ENCODE measurements around the gene RASSF8. TPM values are rescaled to one million over a fixed set of nuclear protein-coding genes. Genes with fewer than 3 reads are reported as not detected.
A peak's percentile ranks its signal among the peaks of the same experiment; 100 is the strongest.

Gene RASSF8
- total and polyA plus RNA-seq, 2 experiments from 2014 or later = 11.5 to 30.6 TPM

- Mint-ChIP-seq H3K36me3 (ENCODE audit: low read depth) (no peaks in the 10 kb centered on the region), H3K27ac (no peak overlapping the region), H3K4me3 (no peak overlapping the region), H3K9me3 (no peaks in the 10 kb centered on the region; the same call in 2 of the 3 replicates), H3K27me3 (ENCODE audit: insufficient read depth, low read depth, poor library complexity) (peaks cover 1% of the 10 kb centered on the region), H3K4me1 (no peaks in the 10 kb centered on the region)
- ATAC-seq (no peak), DNase-seq (ENCODE audit: low spot score) (no peak)
- H3F3A ChIP-seq (replicated peaks; ENCODE audit: low read depth) = no peaks in the 10 kb centered on the region
- no peak overlapping the region for H3K27ac ChIP-seq (ENCODE audit: low read depth)
- no peaks in the 10 kb centered on the region for H4K20me1 ChIP-seq (replicated peaks; ENCODE audit: insufficient read depth)
- H3K79me2 ChIP-seq (replicated peaks; ENCODE audit: insufficient read depth) = no peaks in the 10 kb centered on the region
- no peaks in the 10 kb centered on the region for H3K4me1 ChIP-seq (ENCODE audit: insufficient read depth)
- TF ChIP-seq ZNF462 (CRISPR knock-in tag; IDR thresholded peaks at IDR 0.05) (no peak), CTCF (conservative IDR thresholded peaks at IDR 0.05; ENCODE audit: low read depth in 2 of 2) (no peak)
- no peaks in the 10 kb centered on the region for H3K27me3 ChIP-seq (ENCODE audit: insufficient read depth)
- H3K36me3 ChIP-seq (ENCODE audit: insufficient read depth) = no peaks in the 10 kb centered on the region
- H3K4me2 ChIP-seq = no peak overlapping the region
- no peak overlapping the region for H3K4me3 ChIP-seq
- H2AFZ ChIP-seq = no peak overlapping the region
- peaks cover 10% of the 10 kb centered on the region for H3K9me2 ChIP-seq (ENCODE audit: insufficient read depth)
These were observed 43.9 kb upstream of the RASSF8 start for GRCh38 chr12:25914551-25914950.

- DNase-seq (ENCODE audit: low spot score) (no peak), ATAC-seq (peak; percentile 52; the same call in 2 of the 3 replicates)
- Histone ChIP-seq H3K4me1 (ENCODE audit: insufficient read depth) (no peaks in the 10 kb centered on the region), H2AFZ (0 out of 2 replicates have a peak overlapping the region, but pooled peaks have one; percentile 4), H3K36me3 (ENCODE audit: insufficient read depth) (no peaks in the 10 kb centered on the region), H3K4me2 (no peak overlapping the region), H3K27ac (ENCODE audit: low read depth) (no peak overlapping the region), H3K27me3 (ENCODE audit: insufficient read depth) (no peaks in the 10 kb centered on the region), H3K9me2 (ENCODE audit: insufficient read depth) (no peaks in the 10 kb centered on the region), H3F3A (replicated peaks; ENCODE audit: low read depth) (no peaks in the 10 kb centered on the region), H3K4me3 (no peak overlapping the region), H4K20me1 (replicated peaks; ENCODE audit: insufficient read depth) (no peaks in the 10 kb centered on the region), H3K79me2 (replicated peaks; ENCODE audit: insufficient read depth) (no peaks in the 10 kb centered on the region)
- Mint-ChIP-seq H3K4me1 (peaks cover 6% of the 10 kb centered on the region; the same call in 2 of the 3 replicates), H3K36me3 (ENCODE audit: low read depth) (no peaks in the 10 kb centered on the region), H3K9me3 (no peaks in the 10 kb centered on the region), H3K27me3 (ENCODE audit: insufficient read depth, low read depth, poor library complexity) (peaks cover 2% of the 10 kb centered on the region), H3K4me3 (no peak overlapping the region), H3K27ac (peak overlapping the region; percentile 63)
- TF ChIP-seq POLR2AphosphoS5 (IDR thresholded peaks at IDR 0.05; ENCODE audit: low read depth) (no peak), ZNF331 (CRISPR knock-in tag; IDR thresholded peaks at IDR 0.05; ENCODE audit: low read depth) (no peak), NANOG (IDR thresholded peaks at IDR 0.05; ENCODE audit: borderline replicate concordance) (no peak), JUNB (IDR thresholded peaks at IDR 0.05; ENCODE audit: unreplicated experiment) (no peak), CTCF (conservative IDR thresholded peaks at IDR 0.05; ENCODE audit: low read depth in 2 of 2) (no peak), REST (IDR thresholded peaks at IDR 0.05; ENCODE audit: unreplicated experiment) (no peak)
These were observed 33.9 kb upstream of the RASSF8 start for GRCh38 chr12:25924491-25925001.
